NCI-H1048 (cell line): ENCODE data around the gene SREBF1.

Experiments
- DNase-seq: peaks from one replicate; lab custom pipeline; 2025; lab: John Stamatoyannopoulos, UW

The SREBF1 gene

GRCh38 chr17:17794382-17794781 is 42.4 kb downstream of the SREBF1 start:
- DNase-seq = no peak

GRCh38 chr17:17793378-17794214 is 43.2 kb downstream of the SREBF1 start:
- no peak for DNase-seq

DNA sequence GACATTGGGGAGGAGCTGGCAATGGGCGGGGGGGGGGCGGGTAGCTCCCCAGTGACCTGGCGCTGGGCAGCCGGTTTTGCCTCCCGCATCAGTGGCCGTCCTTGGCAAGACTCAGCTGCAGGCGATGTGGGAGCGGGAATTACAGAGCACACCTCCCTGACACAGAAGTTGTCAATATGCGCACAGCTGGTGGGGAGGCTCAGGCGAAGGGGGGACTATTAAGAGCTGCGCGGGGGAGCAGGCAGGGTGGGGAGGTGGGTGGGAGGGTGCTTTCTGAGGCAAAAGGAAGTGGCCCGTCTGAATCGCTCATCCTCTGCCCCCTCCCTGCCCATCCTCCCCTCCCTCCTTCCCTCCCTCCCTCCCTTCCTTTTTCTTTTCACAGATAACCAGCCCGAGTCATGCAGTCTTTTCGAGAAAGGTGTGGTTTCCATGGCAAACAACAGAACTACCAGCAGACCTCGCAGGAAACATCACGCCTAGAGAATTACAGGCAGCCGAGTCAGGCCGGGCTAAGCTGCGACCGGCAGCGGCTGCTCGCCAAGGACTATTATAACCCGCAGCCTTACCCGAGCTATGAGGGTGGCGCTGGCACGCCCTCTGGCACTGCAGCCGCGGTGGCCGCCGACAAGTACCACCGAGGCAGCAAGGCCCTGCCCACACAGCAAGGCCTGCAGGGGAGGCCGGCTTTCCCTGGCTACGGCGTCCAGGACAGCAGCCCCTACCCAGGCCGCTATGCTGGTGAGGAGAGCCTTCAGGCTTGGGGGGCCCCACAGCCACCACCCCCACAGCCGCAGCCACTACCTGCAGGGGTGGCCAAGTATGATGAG is 44.0 kb downstream of the SREBF1 start:
- DNase-seq = no peak

DNA sequence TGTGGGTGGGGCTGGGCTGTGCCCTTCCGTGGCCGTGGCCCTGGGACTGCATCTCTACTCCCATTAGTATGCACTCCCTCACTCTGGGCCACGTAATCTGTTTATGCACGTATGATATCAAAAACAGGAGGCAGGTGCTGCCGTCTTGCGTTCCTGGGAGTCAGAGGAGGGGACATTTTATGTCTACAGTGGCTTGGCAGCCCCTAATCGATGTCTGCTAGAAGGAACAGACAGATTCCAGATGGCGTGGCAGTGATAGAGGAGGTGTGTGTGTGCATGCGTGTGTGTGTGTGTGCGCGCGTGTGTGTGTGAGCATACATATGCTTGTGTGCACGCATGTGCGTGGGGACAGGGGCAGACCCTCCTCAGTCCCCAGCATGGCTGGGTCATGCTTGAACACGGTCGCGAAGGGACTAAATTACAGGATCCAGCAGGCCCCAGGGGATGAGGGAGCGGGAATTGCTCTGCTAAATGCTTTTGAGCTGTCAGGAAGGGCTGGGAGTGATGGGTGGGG is 44.7 kb downstream of the SREBF1 start:
- DNase-seq = no peak

DNA sequence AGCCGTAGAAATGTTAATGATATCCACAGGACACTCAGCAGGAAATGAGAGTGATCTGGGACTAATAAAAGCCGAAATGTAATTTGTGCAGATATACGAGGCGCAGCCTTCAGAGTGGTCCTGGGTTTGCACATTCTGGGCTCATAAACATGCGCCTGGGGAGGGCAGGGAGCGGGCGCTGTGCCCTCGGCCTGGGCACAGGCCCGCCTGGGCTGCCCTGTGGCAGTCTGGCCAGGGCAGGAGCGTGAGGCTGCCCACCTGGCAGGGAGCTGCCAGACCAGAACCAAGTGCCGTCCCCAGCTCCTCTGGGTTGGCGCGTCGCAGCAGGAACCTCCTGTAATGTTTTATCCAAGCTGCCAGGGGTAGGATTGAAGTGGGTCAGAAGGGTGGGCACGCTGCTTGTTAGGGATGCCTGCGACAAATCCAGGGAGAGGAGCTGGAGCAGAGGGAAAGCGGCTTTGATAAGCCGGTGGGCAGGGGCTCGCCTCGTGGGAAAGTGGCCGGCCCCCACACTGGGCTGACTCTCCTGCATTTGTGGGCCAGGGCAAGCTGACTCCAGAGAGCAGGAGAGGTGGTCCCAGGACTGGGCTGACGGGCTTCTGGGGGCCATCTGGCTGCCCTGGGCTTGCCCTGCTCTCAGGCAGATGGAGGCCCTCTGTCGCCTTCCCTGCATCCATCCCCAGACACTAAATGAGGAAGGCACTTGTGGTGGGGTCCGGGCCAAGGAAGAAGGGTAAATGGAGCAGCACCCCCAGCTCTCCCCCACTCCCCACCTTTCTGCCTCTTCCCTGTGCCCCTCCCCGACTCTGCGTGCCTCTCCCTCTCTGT is 45.9 kb downstream of the SREBF1 start:
- no peak for DNase-seq

DNA sequence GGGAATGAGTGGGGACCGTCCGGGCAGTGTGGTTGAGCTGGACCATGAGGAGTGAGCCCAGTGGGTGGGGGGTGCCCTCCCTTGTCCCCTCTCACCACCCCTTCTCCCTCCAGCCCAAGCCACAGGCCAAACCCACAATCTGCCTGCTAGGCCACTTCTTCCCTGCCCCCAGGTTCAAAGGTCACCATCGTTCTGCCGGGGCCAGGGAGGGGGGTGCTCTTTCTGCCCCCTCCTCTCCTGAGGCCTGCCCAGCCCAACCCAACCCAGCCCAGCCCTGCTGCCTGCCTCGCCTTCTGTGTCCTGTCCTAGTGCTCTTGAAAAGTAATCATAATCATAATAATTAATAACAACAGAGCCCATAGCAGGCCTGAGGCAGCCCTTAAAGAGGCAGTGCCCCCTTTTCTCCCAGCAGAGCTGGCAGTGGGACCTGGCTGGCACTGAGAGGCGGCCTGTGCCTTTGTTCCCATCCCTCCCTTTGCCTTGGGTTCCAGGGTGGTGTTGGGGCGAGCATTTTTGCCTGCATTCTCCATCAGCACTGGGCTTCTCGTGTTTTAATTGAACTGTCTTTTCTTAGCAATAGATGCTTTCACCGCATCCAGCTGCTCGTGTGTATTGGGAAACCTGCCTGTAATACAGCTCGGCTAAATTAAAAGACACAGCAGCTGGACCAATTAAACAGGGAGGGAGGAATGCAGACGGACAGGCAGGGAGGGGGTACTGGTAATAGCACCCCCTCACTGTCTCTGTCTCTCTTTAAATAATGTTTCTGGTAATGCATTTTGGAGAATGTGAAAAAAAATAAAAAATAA is 46.8 kb downstream of the SREBF1 start:
- no peak for DNase-seq

GRCh38 chr17:17789410-17789809 is 47.4 kb downstream of the SREBF1 start:
- DNase-seq = no peak

DNA sequence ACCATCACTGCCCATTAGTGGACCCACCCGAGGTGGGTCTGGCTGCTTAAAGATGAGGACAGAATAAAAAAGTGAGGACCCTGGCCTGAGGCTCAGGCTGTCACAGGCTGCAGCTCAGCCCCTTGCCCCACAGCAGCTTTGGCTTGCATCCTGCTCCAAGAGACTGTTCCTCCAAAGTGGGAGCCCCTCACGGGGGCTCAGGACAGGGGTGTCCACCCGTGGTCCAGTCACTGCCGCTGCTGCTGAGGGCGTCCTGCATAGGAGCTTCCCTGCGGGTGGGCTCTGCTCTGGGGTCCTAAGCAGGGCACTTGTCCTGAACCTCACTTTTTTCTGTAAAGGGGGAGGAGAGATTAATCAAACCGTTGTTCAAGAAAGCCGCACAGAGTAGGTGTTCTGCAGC is 47.8 kb downstream of the SREBF1 start:
- no peak for DNase-seq

DNA sequence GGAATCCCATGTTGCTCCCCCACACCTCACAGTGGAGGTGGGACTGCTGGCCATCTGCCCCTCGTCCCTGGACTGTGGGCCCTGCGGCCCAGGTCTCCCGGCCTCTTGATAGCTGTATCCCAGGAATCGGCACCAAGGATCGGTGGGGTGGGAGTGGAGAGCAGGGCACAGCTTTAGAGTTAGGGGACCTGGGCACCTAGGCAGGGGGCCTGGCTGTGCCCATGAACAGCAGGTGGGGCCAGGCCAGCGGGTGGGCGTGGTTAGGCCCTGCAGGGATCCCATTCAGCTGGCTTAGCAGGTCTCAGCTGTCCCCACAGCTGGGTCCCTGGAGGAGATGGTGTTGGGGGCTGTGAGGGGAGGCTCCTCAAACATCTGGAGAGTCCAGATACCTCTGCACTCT is 49.2 kb downstream of the SREBF1 start:
- no peak for DNase-seq

- no peak for DNase-seq
These were observed 49.8 kb downstream of the SREBF1 start for GRCh38 chr17:17786998-17787397.

DNA sequence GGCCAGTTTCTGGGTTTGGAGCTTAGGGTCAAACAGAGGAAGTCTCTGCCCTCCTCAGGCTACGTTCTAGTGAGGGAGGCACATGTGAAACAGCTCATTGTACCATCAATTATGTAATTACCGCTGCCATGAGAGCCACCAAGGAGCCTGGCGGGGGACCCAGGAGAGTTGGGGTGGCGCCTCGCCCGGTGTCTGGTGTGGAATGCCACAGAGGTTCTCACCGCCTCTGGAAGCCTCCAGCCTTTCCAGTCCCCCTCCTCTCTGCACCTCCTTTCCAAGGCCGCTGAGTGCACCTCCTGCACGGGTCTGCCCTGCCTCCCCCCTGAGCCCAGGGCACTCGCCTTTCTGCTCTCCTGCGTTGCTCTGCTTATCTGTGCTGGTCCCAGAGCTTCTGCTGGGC is 51.4 kb downstream of the SREBF1 start:
- DNase-seq = no peak

DNA sequence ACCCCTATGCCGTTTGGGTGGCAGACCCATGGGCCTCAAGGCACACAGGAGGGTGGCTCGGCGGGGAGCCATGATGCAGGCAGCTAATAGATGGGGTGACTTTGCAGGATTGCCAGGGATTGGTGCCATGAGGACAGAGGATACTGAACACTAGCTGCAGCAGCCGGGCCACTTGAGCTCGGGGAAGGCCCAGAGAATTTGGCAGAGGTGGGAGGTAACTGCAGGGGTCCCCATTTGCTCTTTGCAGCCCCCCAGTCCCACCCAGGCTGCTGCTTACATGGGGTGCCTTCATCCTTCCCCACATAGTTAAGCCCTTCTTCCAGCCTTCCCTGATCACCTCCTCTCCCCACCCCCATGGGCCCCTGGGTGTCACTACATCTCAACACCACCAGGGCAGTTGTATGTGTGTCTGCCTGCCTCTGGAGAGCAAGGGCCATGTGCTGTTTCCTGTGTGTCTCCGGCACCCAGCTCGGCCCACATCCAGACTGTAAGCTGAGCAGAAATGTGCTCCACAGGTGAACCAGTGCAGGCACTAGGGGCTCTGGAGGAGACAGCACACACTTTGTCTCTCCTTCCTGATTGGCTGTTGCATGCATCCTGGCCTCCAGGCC is 52.0 kb downstream of the SREBF1 start:
- no peak for DNase-seq

GRCh38 chr17:17783825-17784656 is 52.7 kb downstream of the SREBF1 start:
- DNase-seq = no peak

DNA sequence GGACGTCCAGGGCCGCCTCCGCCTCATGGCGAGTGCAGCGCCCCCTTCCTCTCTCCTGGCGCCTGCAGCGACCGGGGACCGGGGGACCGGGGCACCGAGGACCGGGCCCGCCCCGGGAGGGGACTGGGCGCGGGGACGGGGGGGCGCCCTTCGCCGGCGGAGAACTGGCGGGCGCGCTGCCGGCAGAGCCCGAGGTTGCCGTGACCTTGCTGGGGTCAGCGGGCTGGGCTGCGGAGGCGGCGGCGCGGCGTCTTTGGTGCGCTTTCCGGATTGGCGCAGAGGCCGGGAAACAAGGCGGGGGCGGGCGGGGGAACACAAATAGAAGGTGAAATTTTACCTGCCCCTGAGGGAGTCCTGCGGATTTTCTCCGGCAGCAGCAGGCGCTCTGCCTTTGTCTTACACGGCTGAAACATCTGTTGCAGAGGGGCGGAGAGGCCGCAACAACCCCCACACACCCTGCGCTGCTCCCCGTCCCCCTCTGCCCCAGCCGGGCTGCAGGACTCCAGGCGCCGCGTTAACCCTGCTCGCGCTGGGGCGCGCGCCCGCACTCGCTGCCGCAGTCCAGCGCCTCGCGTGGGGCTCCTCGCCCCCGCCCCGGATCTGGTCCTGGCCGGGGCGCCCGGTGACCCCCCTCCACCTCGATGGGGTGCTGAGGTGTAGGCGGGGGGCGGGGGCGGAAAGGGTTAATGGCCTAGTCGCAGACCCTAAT is 53.5 kb downstream of the SREBF1 start:
- DNase-seq = no peak

- no peak for DNase-seq
These were observed 54.2 kb downstream of the SREBF1 start for GRCh38 chr17:17782523-17783115.

DNA sequence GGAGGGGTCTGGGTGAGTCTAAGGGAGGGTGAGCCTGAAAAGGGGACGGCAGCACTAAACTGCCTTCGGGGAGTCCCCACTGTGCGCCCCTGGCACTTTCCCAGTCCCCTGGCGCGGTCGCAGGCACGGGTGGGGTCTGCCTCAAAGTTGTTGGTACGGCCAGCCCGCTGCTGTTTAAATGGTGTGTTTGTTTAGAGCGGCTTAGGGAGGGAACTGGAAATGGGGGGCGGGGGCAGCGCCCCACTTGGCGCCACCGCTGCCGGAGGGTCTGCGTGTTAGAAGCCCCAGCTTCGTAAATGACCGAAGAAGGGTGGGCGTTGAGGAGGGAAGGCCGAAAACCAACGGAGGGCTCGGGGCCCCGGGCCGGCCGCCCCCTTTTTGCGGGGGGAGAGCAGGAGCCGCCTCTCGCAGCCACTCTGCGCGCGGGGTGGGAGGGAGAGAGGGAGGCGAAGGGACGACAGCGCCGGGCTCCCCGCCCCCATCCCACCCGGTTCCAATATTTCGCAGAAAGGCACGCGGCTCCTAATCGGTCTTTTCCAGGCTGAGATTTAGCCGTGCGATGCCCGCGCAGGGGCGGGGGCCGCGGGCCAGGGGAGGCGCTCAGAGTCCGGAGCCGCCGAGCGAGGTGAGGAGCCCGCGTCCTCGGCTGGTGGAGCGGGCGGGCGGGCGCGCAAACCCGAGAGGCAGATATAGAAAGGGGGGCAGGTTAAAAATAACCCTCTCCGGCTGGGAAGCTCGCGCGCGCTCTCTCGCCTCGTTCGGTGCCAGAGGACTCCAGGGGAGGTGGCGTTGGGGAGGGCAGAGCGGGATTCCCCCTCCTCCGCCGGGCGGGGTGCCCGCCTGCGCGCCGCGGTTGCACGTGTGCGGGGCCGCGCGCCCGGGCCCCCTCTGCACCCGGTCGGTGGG is 54.9 kb downstream of the SREBF1 start:
- no peak for DNase-seq

DNA sequence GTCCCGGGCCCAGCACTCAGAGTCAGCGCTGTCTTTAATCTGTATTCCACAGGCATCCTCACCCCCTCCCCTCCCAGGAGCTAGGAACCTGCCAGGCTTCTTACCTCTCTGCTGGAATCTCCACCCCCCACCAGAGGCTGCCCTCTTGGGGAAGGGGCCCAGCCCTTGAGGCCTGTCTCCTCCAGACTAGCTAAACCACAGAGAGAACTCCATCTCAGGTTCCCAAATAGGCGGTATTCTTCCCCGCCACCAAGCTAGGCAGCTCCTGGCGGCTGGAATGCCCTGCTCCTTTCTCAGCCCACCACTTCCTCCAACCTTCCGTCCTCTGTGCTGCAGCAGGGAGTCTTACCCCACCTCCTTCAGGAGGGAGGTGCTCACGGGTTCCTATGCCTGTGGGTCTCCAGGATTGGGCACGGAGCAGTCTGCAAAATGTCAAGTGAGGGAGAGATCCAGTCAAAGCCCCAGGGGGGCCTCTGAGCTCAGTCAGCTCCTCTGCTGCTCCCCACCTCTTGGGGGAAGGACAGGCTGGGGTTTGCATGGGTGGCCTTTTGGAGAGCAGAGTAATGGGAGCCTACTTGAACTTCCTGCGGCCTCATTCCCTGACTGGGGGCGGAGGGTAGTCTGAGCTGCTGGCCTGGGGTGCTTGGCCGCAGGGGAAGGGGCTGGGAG is 55.7 kb downstream of the SREBF1 start:
- DNase-seq = no peak
